CD4-positive, alpha-beta T cell treated with Interleukin-2 at 100 ng/mL for 4 hours (primary cell): ENCODE measurements around the gene TSPAN9.

Experiments used
- DNase-seq: peaks from one replicate; pipeline ENCODE4 v3.0.0-alpha.2; 2020; ENCODE audit warnings: low spot score

TSPAN9 gene

DNA sequence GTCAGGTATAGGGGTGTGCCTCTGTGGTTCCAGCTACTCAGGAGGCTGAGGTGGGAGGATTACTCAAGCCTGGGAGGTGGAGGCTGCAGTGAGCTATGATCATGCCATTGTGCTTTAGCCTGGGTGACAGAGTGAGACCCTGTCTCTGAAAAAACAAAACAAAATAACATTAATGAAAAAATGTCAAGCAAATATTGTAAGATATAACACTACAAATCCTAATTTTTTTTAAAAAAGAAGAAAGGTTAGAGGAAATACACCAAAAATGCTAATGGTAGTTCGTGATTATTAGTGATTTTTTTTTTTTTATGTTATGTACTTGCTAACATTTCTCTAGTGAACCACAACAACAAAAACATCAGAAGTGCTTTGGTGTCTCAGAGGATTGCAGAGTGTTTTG is 47.7 kb downstream of the TSPAN9 start:
- DNase-seq = no peak

DNA sequence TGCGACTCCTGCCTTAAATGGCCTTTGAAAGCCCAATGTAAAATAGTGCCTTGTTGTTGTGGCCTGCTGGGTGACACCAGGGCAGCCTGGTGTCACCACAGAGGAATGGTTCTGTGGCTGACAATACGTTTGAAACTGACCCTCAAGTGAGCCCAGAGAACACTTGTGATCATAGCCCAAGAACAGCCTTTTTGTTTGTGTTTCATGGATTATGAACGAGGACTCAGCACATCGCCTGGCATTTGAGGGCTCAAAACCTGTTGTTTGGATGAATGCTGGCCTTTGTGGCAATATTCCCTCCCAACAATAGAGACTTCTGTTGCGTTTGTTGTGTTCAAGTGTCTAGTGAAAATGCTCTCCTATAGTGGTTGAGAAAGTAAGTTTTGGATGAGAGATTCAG is 48.5 kb downstream of the TSPAN9 start:
- no peak for DNase-seq

DNA sequence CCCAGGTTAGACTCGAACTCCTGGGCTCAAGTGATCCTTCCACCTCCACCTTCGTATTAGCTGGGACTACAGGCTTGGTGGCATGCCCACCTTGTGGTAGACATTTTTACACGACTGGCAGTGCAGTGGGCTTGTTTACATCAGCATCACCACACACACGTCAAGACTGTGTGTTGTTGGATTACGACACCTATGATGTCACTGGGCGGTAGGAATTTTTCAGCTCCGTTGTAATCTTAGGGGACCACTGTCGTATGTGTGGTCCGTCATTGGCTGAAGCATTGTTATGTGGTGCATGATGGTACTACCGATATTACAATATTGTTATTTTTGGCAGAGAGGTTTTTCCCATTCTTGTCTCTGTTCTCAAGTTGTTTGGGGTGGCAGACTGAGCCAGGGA is 50.7 kb downstream of the TSPAN9 start:
- no peak for DNase-seq

DNA sequence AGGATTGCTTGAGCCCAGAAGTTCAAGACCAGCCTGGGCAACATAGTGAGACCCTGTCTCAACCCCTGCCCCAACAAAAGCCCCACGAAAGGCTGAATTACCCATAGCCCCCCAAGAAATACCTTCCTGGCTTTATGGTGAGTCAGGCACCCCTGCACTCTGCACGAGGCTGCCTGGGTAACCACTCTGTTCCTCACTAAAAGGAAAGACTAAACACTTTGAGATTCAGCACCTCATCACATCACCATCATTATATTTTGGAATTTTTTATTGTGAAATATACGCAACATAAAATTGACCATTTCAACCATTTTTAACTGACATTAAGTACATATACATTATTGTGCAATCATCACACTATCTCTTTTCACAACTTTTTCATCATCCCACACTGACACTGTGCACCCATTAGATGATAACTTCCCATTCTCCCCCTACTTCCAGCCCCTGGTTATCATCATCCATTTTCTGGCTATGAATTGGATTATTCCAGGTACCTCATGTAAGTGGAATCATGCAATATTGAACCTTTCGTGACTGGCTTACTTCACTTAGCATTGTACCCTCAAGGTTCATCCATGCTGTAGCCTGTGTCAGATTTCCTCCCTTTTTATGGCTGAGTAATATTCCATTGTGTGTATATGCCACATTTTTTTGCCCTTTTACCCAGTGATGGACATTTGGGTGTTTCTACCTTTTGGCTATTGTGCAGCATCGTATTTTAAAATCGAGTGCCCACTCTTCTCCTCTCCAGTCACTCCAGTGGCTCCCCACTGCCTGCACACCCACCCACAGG is 51.5 kb downstream of the TSPAN9 start:
- no peak for DNase-seq

DNA sequence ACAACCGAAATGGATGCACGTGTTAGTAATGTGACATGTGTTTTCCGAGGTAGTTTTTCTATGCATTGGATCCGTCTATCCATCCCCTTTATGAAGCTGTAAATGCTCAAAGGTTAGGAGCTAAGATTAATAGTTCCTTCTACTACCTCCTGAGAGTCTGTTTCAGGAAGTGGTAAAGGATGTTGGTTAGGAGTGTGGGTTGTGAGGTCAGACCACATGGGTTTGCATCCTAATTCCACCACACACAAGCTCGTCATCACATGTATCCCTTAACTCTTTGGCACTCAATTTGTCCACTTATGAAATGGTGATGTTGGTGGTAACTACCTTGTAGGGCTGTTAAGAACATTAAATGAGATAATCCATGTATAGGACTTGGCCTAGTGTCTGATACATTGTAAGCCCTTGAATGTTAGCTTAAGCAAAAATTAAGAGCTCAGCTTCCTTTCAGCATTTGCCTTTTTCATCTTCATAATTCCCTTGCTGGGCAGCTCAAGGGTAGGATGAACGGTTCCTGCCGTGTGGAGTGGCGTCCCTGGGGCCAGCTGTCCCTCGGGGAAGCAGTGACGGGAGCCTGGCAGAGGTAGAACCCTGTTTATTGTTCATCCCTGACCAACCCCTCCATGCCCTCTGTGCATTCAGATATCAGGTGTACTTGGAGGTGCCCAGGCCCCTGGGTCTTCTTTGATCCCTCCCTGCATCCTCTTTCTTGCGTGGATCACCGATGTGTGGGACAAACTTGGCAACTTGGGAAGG is 52.3 kb downstream of the TSPAN9 start:
- DNase-seq = peak; percentile 2

DNA sequence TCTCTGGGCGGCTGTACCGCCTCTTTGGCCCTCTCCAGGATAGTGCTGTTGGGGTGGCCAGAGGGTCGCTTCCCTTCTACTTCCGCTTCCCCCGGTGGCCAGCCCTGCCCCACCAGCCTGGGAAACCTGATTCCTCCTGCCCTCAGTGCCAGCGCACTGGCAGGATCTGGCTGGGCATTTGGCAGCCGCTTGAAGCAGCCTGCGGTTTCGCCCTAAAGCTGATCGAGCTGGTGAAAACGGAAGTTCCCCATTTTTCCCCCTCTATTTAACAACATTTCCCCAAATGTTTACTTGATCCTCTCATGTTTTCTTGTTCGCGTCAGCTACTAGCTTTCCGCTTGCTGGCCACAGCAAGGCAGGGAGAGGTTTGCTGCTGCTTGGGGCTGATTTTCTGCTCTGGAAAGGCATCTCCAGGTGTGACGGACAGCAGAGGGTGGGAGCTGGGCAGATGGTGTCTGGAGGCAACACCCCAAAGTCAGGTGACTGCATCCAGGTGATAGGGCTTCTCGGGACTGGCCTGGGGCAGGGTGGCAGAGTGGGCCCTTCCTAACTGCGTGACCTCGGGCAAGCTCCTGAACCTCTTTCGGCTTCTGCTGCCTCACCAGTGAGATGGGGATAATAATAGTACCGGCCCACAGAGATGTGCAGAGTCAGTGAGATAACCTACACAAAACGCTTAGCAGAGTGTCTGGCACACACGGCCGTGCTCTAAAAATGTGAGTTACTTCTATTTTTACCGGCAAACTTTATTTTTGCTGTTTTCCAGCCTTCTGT is 53.1 kb downstream of the TSPAN9 start:
- DNase-seq = no peak

DNA sequence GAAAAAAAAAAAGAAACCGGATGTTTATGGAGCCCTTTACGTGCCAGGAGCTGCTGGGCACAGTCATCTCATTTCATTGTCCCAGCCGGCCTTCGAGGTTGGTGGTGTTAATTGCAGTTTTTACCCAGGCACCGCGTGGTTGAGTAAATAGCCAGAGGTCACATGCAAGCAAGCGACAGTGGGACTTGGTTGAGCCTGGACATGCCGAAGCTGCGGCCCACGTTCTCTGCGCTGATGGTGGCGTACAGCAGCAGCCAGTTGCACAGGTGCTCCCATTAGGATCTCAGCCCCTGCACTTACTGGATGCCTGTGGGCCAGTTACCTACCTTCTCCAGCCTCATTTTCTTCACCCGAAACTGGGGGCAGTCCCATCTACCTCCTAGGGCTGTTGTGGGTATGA is 54.0 kb downstream of the TSPAN9 start:
- DNase-seq = no peak

DNA sequence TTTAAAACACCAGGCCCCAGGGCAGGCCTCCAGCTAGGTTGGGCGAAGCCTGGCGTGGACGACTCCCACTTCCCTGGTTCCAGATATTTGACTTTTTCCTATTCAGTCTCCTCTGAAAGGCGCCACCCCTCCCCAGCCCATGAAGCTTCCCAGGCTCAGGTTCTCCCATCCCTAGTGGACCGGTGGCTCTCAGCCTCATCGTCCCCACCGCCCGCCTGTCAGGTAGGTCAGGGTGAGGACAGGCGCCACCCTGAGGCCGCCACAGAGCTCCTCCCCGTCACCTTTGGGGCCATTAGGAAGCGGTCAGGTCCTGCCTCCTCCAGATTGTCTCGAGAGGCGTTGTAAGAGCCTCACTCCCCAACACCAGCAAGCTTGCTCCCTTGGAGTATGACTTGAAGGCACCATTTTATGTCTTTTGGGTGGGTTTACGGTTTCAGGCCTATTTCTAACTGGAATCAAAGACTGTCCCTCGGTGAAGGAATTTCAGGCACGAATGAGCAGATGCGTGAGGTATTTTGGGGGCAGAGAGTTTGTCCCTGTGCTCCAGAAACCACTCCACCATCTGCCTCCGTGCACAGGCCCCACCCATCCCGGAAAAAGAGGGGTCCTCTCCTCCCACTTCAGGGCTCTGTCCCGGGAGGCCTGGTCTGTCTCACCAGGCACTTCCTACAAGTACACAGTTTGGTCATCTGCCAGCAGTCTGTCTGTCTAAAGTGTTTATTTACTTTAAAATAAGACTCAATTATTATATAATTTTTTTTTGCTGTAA is 55.6 kb downstream of the TSPAN9 start:
- DNase-seq = no peak

DNA sequence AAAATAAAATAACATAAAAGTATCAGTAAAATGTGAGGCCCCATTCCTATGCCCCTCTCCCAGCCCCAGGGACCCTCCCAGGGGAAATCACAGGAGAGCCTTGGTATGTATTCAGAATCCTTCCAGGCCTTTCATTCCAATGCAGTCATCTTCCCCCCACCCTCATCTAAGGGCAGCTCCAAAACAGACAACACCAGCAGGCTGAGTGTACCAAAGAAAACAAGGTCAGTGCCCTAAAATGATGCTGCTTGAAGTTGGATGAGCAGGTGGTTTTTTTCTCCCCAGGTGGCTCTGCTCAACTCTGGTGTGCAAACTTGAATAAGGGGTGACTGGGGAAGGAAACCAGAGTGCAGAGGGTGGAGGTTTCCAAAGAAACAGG is 56.2 kb downstream of the TSPAN9 start:
- DNase-seq = no peak

DNA sequence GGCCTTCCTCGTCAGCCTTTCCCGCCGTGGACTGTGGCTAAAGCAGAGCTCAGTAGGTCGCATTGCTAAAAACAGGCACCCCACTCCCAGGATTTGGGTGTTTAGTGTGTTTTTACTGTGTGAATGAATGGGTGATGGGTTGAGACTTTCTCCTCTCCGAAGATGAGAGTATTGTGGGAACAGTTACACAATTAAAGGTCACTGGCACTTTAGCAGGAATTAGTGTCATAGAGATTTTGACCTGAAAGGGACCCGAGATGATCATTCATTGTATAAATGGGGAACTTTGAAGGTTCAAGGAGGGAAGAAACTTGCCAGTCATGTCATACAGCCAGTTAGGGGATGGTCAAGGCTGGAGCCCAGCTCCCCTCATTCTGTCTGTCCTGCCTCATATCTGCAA is 56.9 kb downstream of the TSPAN9 start:
- no peak for DNase-seq

DNA sequence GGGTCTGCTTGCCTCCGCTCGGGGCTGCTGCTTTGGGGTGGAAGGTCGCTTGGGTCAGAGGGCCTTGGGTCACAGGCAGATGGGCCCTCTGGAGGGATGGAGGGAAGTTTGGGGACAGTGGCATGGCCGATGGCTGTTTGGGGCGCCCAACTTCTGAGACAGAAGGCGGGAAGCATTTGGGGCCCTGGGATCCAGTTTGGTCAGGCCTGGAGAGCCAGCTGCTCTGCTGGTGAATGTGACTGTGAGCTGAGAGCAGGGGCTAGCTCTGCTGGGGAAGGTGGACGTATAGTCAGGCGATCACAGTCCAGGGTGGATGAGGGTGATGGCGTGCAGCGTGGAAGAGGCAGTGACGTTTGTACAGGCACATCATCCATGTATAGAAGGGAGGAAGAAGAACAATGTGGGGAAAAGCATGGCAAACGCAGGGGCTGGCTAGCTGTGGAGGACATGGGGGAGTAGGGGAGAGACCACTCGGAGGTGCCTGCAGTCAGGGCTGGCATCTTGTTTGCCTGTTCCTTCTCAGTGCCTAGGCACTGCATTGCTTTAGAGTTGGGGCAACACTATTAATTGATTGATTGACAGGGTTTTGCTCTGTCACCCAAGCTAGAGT is 57.5 kb downstream of the TSPAN9 start:
- no peak for DNase-seq

DNA sequence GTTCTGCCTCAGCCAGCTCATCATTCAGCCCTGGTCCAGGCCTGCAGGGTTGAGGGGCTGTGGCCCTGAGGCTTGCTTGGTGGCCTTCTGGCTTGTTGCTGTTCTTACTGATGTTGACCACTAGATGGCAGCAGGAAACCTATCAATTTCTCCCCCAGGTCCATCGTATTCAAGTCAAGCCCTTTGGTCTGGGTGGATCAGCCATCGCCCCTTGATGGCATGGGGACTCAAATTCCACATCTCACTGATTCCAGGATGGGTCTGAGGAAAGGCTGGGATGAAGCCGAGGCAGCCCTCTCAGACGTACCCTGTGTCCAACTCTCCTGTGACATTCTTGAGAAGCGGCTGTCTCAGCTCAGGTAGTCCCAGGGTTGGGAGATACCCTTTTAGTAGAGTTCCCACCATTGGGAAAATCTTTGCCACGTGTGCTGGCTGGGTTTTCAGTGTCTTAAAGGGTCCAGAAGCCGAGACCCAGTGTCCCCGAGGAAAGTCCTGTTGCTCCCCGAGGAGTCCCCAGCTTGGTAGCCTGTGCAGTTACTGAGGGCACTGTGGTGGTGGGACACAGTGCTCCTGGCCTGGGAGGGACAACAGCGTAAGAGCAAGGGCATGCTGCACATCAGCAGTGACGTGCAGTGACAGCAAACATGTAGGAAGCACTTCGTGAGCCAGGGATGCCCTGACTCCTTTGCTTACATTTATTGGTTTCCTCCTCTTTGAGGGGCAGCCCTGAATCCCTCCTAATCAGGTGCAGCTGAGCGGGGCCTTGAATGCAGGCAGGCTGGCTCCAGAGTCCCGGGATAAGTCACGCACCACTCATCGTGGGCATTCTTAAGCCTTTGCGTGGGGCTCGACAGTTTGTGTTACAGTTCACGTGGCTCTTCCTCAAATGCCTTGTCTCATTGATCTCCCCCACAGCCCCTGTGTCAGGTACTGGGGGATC is 58.6 kb downstream of the TSPAN9 start:
- DNase-seq = peak; percentile 53

DNA sequence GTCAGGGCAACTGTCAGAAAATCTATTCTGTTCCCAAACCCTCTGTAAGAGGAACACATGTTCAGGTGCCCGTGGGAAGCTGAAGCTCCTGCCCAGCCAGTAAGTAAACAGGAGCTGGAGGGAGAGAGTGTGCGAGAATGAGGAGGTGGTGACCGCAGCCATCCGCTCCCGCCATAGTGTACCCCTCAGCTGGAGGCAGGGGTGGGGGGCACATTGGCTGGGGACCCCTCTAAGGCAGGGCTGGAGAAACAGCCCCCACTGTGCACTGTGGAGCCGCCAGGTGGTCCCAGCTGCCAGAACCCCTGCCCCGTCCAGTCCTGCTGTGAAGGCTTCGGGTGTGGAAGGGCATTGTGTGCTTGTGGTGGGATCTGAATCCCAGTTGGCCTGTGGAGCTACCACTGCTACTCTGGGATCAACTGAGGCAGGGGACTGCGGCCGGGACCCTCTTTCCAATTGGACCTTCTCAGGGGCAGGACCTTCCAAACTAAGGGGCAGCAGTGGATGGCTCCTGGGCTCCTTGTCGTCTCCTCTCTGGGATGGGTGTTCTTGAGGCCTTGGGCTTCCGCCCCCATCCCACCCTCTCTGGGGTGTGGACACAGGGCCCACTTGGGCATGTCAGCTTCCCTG is 59.6 kb downstream of the TSPAN9 start:
- no peak for DNase-seq

DNA sequence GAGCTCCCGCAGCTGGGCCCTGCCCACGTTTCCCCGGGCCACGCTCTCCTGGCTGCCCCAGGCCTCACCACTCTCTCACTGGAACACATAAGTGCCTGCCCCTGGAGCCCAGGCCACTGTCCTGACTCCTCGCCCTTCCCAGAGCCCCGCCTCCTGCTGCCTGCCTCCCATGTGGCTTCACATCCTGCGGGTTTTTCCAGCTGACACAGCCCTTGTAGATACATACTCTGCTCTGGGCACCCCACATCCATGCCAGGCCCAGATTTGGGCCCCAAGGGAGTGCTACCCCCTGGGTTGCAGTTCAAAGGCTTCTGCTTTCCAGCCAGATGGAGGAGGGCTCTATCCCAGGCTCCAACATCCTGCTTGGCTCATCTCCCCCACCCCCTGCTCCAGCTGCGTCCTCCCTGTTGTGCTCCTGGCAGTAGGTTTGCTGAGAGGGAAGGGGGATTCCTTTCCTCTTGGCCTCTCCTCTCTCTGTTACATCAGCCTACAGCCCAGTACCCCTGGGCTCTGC is 60.1 kb downstream of the TSPAN9 start:
- DNase-seq = no peak

DNA sequence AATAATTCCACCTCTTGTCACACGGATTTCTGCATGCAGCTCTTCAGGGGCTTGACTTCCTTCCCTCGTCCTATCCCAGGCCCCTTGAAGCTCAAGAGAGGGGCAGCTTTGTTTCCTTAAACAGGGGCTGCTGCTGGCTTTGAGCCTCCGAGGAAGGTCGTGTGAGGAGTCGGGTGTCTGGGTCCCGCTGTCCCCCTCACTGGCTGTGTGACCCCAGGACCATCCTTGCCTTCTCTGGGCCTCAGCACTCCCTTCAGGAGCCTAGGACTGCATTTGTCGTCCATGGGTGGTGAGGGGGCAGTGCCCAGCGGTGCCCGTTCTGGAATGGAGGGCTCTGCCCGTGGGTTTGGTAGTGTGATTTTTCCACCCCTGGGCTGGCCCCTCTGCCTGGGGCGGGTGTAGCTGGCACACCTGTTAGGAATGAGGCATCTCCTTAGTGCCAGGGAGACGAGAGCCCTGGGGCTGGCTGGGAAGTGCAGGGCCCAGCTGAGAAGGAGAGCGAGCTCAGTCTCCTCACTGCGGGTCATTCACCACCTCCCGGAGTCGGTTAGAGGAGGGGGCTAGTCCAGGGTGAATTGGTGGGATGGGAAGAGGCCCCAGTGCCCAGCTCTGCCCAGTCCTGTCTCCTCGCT is 60.8 kb downstream of the TSPAN9 start:
- no peak for DNase-seq

DNA sequence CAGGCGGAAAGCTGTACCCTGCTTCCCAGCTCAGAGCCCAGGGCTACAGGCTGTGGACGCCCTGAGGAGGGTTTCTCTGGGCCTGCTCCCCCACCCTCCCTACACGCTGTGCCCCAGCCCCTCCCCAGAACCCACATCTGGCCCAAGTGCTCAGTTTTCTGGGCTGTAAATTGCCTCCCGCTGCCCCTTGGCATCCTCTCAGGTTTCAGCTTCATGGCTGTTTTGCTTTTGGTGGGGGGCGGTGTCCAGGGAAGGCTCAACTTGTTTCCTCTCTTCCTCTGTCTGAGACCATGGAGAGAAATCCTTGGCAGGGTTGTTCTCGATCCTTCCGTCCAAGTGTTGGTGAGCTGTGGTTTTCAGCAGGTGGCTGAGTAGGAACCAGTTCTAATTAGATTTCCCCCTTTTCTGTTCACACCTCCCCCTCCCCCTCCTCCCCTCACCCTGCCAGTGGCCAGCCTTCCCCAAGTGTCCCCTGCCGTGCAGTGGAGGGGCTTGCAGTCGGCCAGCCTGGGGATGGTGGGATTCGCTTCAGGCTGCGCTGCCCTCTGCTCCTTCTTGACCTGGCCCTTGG is 61.8 kb downstream of the TSPAN9 start:
- DNase-seq = no peak

DNA sequence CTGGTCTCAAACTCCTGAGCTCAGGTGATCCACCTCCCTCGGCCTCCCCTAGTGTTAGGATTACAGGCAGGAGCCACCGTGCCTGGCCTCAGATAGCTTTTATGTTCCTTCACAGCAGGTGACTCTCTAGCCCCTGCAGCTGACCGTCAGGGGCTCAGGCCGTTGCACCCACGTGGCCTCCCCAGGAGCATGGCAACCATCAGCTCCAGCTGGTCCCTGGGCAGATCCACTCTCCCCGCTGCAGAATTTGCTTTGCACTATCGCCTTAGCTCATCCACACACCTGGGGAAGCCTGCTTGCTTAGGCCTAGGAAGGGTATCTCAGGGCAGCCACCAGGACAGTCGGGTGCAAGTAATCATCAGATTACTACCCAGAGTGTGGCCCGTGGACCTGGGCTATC is 62.6 kb downstream of the TSPAN9 start:
- DNase-seq = no peak

DNA sequence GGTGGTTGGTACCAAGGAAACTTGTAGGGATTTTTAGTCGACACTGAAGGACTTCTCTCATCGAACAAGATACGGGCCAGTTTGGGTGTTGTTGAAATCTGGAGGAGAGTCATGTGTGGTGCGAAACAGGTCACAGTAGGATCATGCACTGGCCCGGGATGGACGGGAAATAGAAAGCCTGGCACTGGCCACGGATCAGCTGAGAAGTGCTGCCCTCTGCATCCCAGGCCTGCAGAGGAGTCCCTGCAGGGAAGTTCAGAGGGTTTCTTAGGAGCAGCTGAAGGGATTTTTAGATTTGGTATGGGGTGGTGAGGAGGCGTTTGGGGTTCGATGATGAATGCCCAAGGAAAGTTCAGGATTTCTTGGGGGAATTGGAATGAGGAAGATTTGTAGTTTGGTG is 63.1 kb downstream of the TSPAN9 start:
- no peak for DNase-seq
